Measurements from ENCODE around the gene ATF7IP2.
"Not testable (repeated sequence)": the region's sequence is repeated elsewhere in the genome, so short reads cannot be mapped to it uniquely, and the experiment has no call there.

DNA sequence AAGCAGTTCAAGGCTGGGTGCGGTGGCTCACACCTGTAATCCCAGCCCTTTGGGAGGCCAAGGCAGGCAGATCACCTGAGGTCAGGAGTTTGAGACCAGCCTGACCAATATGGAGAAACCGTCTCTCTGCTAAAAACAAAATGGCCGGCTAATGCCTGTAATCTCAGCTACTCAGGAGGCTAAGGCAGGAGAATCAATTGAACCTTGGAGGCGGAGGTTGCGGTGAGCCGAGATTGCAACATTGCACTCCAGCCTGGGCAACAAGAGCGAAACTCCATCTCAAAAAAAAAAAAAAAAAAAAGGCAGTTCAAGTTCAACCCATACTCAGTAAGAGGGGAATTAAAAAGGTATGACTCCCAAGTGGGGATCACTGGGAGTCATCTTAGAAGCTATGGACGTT, 19.2 kb upstream of the ATF7IP2 start:
- TF ChIP-seq CTCF (optimal IDR thresholded peaks at IDR 0.05 in 1 of 3, IDR thresholded peaks at IDR 0.05 in 1 of 3, conservative IDR thresholded peaks at IDR 0.05 in 1 of 3; ENCODE audit: extremely low read depth in 1 of 3, insufficient read depth in 2 of 3, low read length in 3 of 3); EZH2 (IDR thresholded peaks at IDR 0.05; ENCODE audit: low read length): not testable (repeated sequence)

Data from keratinocyte (primary cell).